ENCODE data around the gene CRY1. TPM values are rescaled to one million over a fixed set of nuclear protein-coding genes. Genes with fewer than 3 reads are reported as not detected.

CRY1 gene
- total and polyA plus RNA-seq, 9 of the 15 experiments (the other 6 are each of a cell fraction or from before 2014, with no cell fraction given): 8.7 to 33.3 (median 25.2) TPM

- TF ChIP-seq ZNF280A (IDR thresholded peaks at IDR 0.05; ENCODE audit: low read depth, partially characterized antibody) (no peak), NONO (IDR thresholded peaks at IDR 0.05; ENCODE audit: low read depth in 2 of 2, low read length in 1 of 2) (no peak), HDAC3 (IDR thresholded peaks at IDR 0.05; ENCODE audit: borderline replicate concordance, partially characterized antibody) (no peak), E2F3 (CRISPR knock-in tag; IDR thresholded peaks at IDR 0.05) (no peak), POLR2B (IDR thresholded peaks at IDR 0.05; ENCODE audit: low read depth, partially characterized antibody) (no peak), NRF1 (conservative IDR thresholded peaks at IDR 0.05 in 1 of 2, IDR thresholded peaks at IDR 0.05 in 1 of 2) (peak in 1 of 2 experiments; percentile 36; a peak in 1 of 4 replicates), ZBTB2 (IDR thresholded peaks at IDR 0.05) (no peak), ARID2 (IDR thresholded peaks at IDR 0.05) (no peak), YY1 (IDR thresholded peaks at IDR 0.05; ENCODE audit: borderline replicate concordance in 1 of 3, control insufficient read depth in 1 of 3, extremely low read depth in 1 of 3, insufficient read depth in 3 of 3, insufficient read length in 1 of 3, insufficient replicate concordance in 2 of 3, low read depth in 1 of 3, low read length in 2 of 3) (no peak), ZKSCAN3 (CRISPR knock-in tag; IDR thresholded peaks at IDR 0.05) (no peak), ZNF174 (CRISPR knock-in tag; IDR thresholded peaks at IDR 0.05) (no peak), NCOR1 (IDR thresholded peaks at IDR 0.05) (no peak), HINFP (tag; conservative IDR thresholded peaks at IDR 0.05; ENCODE audit: low read depth) (no peak), PBX2 (CRISPR knock-in tag; IDR thresholded peaks at IDR 0.05; ENCODE audit: low read depth) (no peak), PBX2 (tag; conservative IDR thresholded peaks at IDR 0.05; ENCODE audit: low read depth) (no peak), CTCF (IDR thresholded peaks at IDR 0.05 in 2 of 3, conservative IDR thresholded peaks at IDR 0.05 in 1 of 3; ENCODE audit: insufficient read depth in 2 of 3, low read depth in 1 of 3, low read length in 3 of 3) (peak in 1 of 3 experiments; percentile 33; a peak in 2 of 6 replicates), ETV6 (IDR thresholded peaks at IDR 0.05; ENCODE audit: borderline replicate concordance in 1 of 2, low read depth in 2 of 2, low read length in 1 of 2) (no peak), ETV6 (CRISPR knock-in tag; IDR thresholded peaks at IDR 0.05; ENCODE audit: borderline replicate concordance) (no peak), ZNF551 (CRISPR knock-in tag; IDR thresholded peaks at IDR 0.05) (no peak)
Observed at GRCh38 chr12:106985479-106985878, 107.9 kb downstream of the CRY1 start (continued).

All from K562 (cell line).